ENCODE data around the gene CNTNAP2. TPM values are rescaled to one million over a fixed set of nuclear protein-coding genes. Genes with fewer than 3 reads are reported as not detected.

Gene CNTNAP2
- total RNA-seq, 1 experiment from 2014 or later, result 60.0 TPM

GRCh38 chr7:146670532-146670931 is 553.9 kb downstream of the CNTNAP2 start:
- H3K9me3 ChIP-seq (ENCODE audit: low read depth, low read length, poor library complexity, severe bottlenecking), result peaks cover 11% of the 10 kb centered on the region
- H3K4me1 ChIP-seq (ENCODE audit: insufficient read depth, low read length, poor library complexity, severe bottlenecking), result no peaks in the 10 kb centered on the region
- no TSS peak for BruUV-seq (replicated peaks)
- no peak for DNase-seq (ENCODE audit: low spot score)
- H3K36me3 ChIP-seq (ENCODE audit: insufficient read depth, low read length, poor library complexity, severe bottlenecking), result no peaks in the 10 kb centered on the region
- H3K27ac ChIP-seq (ENCODE audit: low read depth, low read length, poor library complexity, severe bottlenecking), result no peak overlapping the region
- no peak overlapping the region for H3K4me3 ChIP-seq (ENCODE audit: low read depth, low read length, poor library complexity, severe bottlenecking)
- TF ChIP-seq CTCF (conservative IDR thresholded peaks at IDR 0.05; ENCODE audit: low read depth, low read length) (no peak), EZH2 (IDR thresholded peaks at IDR 0.05; ENCODE audit: borderline replicate concordance, low read depth, low read length, poor library complexity, severe bottlenecking) (no peak)
- no peaks in the 10 kb centered on the region for H3K27me3 ChIP-seq (replicated peaks; ENCODE audit: insufficient read depth, low read depth, low read length, poor library complexity)
- intact Hi-C loops (cut with micrococcal nuclease; ENCODE audit: unreplicated experiment), result no loop called here
- ChIA-PET POLR2A (ENCODE audit: low non-redundant PET) (no interaction called here), CTCF (interaction anchor here (0.6 kb wide), 1 partner anchor 149 kb away, joined by 3 read pairs; no protein-coding TSS in a partner anchor)

GRCh38 chr7:146681487-146681886 is 564.9 kb downstream of the CNTNAP2 start:
- POLR2A ChIA-PET (ENCODE audit: low non-redundant PET), result no interaction called here
- BruUV-seq (replicated peaks), result no TSS peak
- H3K9me3 ChIP-seq (ENCODE audit: low read depth, low read length, poor library complexity, severe bottlenecking), result no peaks in the 10 kb centered on the region
- no peaks in the 10 kb centered on the region for H3K27me3 ChIP-seq (replicated peaks; ENCODE audit: insufficient read depth, low read depth, low read length, poor library complexity)
- no peaks in the 10 kb centered on the region for H3K4me1 ChIP-seq (ENCODE audit: insufficient read depth, low read length, poor library complexity, severe bottlenecking)
- H3K27ac ChIP-seq (ENCODE audit: low read depth, low read length, poor library complexity, severe bottlenecking), result no peak overlapping the region
- CTCF ChIA-PET, result no interaction called here
- intact Hi-C loops (cut with micrococcal nuclease; ENCODE audit: unreplicated experiment), result no loop called here
- H3K36me3 ChIP-seq (ENCODE audit: insufficient read depth, low read length, poor library complexity, severe bottlenecking), result no peaks in the 10 kb centered on the region
- DNase-seq (ENCODE audit: low spot score), result no peak
- H3K4me3 ChIP-seq (ENCODE audit: low read depth, low read length, poor library complexity, severe bottlenecking), result no peak overlapping the region
- TF ChIP-seq EZH2 (IDR thresholded peaks at IDR 0.05; ENCODE audit: borderline replicate concordance, low read depth, low read length, poor library complexity, severe bottlenecking) (no peak), CTCF (conservative IDR thresholded peaks at IDR 0.05; ENCODE audit: low read depth, low read length) (no peak)

GRCh38 chr7:146683439-146683838 is 566.8 kb downstream of the CNTNAP2 start:
- CTCF ChIA-PET, result no interaction called here
- Histone ChIP-seq H3K27ac (ENCODE audit: low read depth, low read length, poor library complexity, severe bottlenecking) (no peak overlapping the region), H3K9me3 (ENCODE audit: low read depth, low read length, poor library complexity, severe bottlenecking) (no peaks in the 10 kb centered on the region), H3K36me3 (ENCODE audit: insufficient read depth, low read length, poor library complexity, severe bottlenecking) (no peaks in the 10 kb centered on the region), H3K4me1 (ENCODE audit: insufficient read depth, low read length, poor library complexity, severe bottlenecking) (no peaks in the 10 kb centered on the region), H3K27me3 (replicated peaks; ENCODE audit: insufficient read depth, low read depth, low read length, poor library complexity) (no peaks in the 10 kb centered on the region), H3K4me3 (ENCODE audit: low read depth, low read length, poor library complexity, severe bottlenecking) (no peak overlapping the region)
- intact Hi-C loops (cut with micrococcal nuclease; ENCODE audit: unreplicated experiment), result no loop called here
- BruUV-seq (replicated peaks), result no TSS peak
- no peak for TF ChIP-seq EZH2 (IDR thresholded peaks at IDR 0.05; ENCODE audit: borderline replicate concordance, low read depth, low read length, poor library complexity, severe bottlenecking)
- POLR2A ChIA-PET (ENCODE audit: low non-redundant PET), result no interaction called here
- no peak for DNase-seq (ENCODE audit: low spot score)

GRCh38 chr7:146690987-146691386 is 574.4 kb downstream of the CNTNAP2 start:
- CTCF ChIA-PET, result no interaction called here
- no TSS peak for BruUV-seq (replicated peaks)
- Histone ChIP-seq H3K27ac (ENCODE audit: low read depth, low read length, poor library complexity, severe bottlenecking) (no peak overlapping the region), H3K27me3 (replicated peaks; ENCODE audit: insufficient read depth, low read depth, low read length, poor library complexity) (no peaks in the 10 kb centered on the region), H3K36me3 (ENCODE audit: insufficient read depth, low read length, poor library complexity, severe bottlenecking) (no peaks in the 10 kb centered on the region), H3K9me3 (ENCODE audit: low read depth, low read length, poor library complexity, severe bottlenecking) (no peaks in the 10 kb centered on the region), H3K4me1 (ENCODE audit: insufficient read depth, low read length, poor library complexity, severe bottlenecking) (no peaks in the 10 kb centered on the region), H3K4me3 (ENCODE audit: low read depth, low read length, poor library complexity, severe bottlenecking) (no peak overlapping the region)
- intact Hi-C loops (cut with micrococcal nuclease; ENCODE audit: unreplicated experiment), result no loop called here
- POLR2A ChIA-PET (ENCODE audit: low non-redundant PET), result no interaction called here
- TF ChIP-seq EZH2 (IDR thresholded peaks at IDR 0.05; ENCODE audit: borderline replicate concordance, low read depth, low read length, poor library complexity, severe bottlenecking) (no peak), CTCF (conservative IDR thresholded peaks at IDR 0.05; ENCODE audit: low read depth, low read length) (no peak)
- DNase-seq (ENCODE audit: low spot score), result no peak
